Heart right ventricle (tissue), 16 donors: ENCODE data around the gene GPR107. TPM values are rescaled to one million over a fixed set of nuclear protein-coding genes. Genes with fewer than 3 reads are reported as not detected.

Experiments
- ATAC-seq, 8 donors: fragments of 200-7000 bp; cut with Tn5 transposase; one replicate each; pipeline ENCODE4 v1.9.1; 2020; ENCODE audit warnings: mild to moderate bottlenecking in 8 of 8, moderate library complexity in 8 of 8, moderate number of reproducible peaks in 1 of 8
- DNase-seq, 2 donors: peaks; one replicate each; pipeline ENCODE4 v3.0.0-alpha.2; 2020
- H3K27ac ChIP-seq, 10 donors: fragments of 200-600 bp; sonication (generic) in 2 of 10; one replicate each; pipeline versions ENCODE4 v1.5.0 to v1.8.0; 2020 to 2022; ENCODE audit warnings: mild to moderate bottlenecking in 3 of 10
- H3K27me3 ChIP-seq, 7 donors: fragments of 200-600 bp; one replicate each; pipeline ENCODE4 v1.8.0; 2021 to 2022; ENCODE audit warnings: mild to moderate bottlenecking in 2 of 7
- H3K36me3 ChIP-seq, 9 donors: fragments of 200-600 bp; sonication (generic) in 1 of 9; one replicate each; pipeline versions ENCODE4 v1.5.0 to v1.8.0; 2020 to 2022; ENCODE audit warnings: mild to moderate bottlenecking in 2 of 9
- H3K4me1 ChIP-seq, 9 donors: fragments of 200-600 bp; sonication (generic) in 1 of 9; one replicate each; pipeline versions ENCODE4 v1.5.0 to v1.8.0; 2020 to 2022; ENCODE audit warnings: mild to moderate bottlenecking in 4 of 9
- H3K4me3 ChIP-seq, 10 donors: fragments of 200-600 bp; sonication (generic) in 2 of 10; one replicate each; pipeline versions ENCODE4 v1.5.0 to v1.8.0; 2020 to 2022; ENCODE audit warnings: mild to moderate bottlenecking in 7 of 10, moderate library complexity in 2 of 10
- H3K9me3 ChIP-seq, 11 donors: fragments of 200-600 bp in 10 of 11; sonication (generic) in 2 of 11; one replicate each; pipeline versions ENCODE4 v1.5.0 to v1.8.0; 2013 to 2022; ENCODE audit warnings: mild to moderate bottlenecking in 2 of 11, control low read depth in 1 of 11, moderate library complexity in 1 of 11
- WGBS, 2 donors: extraction: QIAGEN DNeasy Blood & Tissue Kit; methylation state at CpG; one replicate each; pipeline ENCODE4 v1.1.7; 2013; ENCODE audit warnings: inconsistent platforms in 1 of 2; 5-methylcytosine and 5-hydroxymethylcytosine counted together
- intact Hi-C, 10 donors: fragments of 100-400 bp; cut with DNase I; formaldehyde crosslinking; loops; one replicate each; pipeline versions ENCODE4 v1.11.1 to v1.14.2; 2022
- polyA plus RNA-seq, 2 donors: library from polyadenylated mRNA; stranded (reverse); fragments of 200-250 nt; gene quantifications; one replicate each; pipeline ENCODE4 v1.2.3, GENCODE V29; 2013
- total RNA-seq, 10 donors: library from RNA; stranded (reverse); fragmentation: NEBNext Ultra II Directional in 3 of 10; extraction: Animal tissue kit (Norgen Biotek cat#: 25700) in 3 of 10; gene quantifications; one replicate each; pipeline versions ENCODE4 v1.2.1 to v1.2.4, GENCODE V29; 2021 to 2023
- TF ChIP-seq, protein P1 (sequence below), 9 donors: fragments of 200-600 bp; sonication (generic) in 2 of 9; IDR thresholded peaks; one replicate each; pipeline versions ENCODE4 v1.5.0 to v1.8.0; 2021 to 2022; ENCODE audit warnings: antibody characterized with exemption in 9 of 9, mild to moderate bottlenecking in 5 of 9, moderate library complexity in 1 of 9
- donor health status: Arrhythmogenic right ventricular cardiomyopathy.
- donor health status: ischemic (EF 13 %, LVEDD 7.1; RV severe dilation, severe dysfunction).
- donor health status: healthy with polysubstance abuse.
- donor health status: DM: no; HTN: yes; CAD: no.
- donor health status: DM: no; HTN: no; CAD: no.
- donor health status: ischemic (EF 25% LVEDD 6.9; RV normal size, moderate dysfunction).
- donor health status: ischemic (EF 25% LVEDD 5.7; RV mildly dilated, moderate dysfunction).
- donor health status: healthy.
- donor health status: DM: yes; HTN: yes; CAD: no.
- donor health status: Ischemic cardiomyopathy.
- donor health status: ischemic (EF 35%, LVEDD 5.7; RV mildly dilated, moderate dysfunction).
- donor health status: nonischemic (EF 11% LVEDD 7.7; RV severe dilation, severe dysfunction).
- donor health status: DM: yes; HTN: yes; CAD: no.
- donor health status: PGD.
- donor health status: ischemic (EF 29% LVEDD 5.4; RV normal size, mild dysfunction).
- donor health status: nonischemic (EF 23%, LVEDD 6.1; RV moderate dilation, normal function).

Gene GPR107
- total and polyA plus RNA-seq, 12 donors = 6.7 to 35.6 (median 23.9) TPM

DNA sequence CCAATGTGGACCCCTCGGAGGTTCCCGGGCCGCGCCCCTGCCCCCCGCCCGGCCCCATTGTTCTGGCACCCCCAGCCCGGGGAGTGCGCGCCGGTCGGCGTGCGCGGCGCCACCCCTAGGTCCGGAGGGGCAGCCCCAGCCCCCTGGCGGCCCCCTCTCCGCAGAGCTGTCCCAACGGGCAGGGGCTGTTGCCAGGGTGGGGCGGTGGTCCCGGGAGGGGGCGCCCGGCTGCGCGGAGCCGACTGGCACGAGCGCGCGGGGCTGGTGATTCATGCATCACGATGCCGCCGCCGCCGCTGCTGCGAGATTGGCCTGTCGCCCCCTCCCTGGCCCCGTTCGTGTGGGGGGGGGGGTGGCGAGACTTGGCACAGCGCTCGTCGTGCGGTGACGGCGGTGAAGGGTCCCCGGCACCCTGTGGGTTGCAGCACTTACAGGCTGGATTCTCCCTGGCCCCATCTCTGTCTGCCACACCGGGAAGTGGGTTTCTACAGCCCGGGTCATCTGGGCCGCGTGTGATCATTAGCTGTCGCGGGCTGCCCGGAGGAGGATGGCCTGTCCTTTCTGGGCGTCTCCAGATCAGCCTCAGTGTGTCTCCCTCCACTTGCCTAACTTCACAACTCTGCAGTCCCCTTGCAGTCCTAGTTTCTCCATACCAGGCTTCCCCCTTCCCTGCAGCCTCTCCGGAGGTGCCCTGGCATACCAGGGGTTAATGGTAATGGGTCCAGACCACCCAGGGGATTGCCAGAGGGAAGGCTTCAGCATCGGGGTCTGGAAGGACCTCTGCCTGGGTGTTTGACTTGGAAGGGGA, 119.4 kb downstream of the GPR107 start:
- Histone ChIP-seq H3K4me1 (peaks cover 0 to 19% (median 9%) of the 10 kb centered on the region in 9 donors), H3K4me3 (peak overlapping the region; percentile 28 to 62 (median 57)), H3K27me3 (peaks cover 0 to 32% (median 6%) of the 10 kb centered on the region in 7 donors), H3K27ac (peak overlapping the region in 4 of 10 donors; percentile 25 to 66 (median 39)), H3K9me3 (no peaks in the 10 kb centered on the region), H3K36me3 (no peaks in the 10 kb centered on the region)
- TF ChIP-seq, protein P1, sequence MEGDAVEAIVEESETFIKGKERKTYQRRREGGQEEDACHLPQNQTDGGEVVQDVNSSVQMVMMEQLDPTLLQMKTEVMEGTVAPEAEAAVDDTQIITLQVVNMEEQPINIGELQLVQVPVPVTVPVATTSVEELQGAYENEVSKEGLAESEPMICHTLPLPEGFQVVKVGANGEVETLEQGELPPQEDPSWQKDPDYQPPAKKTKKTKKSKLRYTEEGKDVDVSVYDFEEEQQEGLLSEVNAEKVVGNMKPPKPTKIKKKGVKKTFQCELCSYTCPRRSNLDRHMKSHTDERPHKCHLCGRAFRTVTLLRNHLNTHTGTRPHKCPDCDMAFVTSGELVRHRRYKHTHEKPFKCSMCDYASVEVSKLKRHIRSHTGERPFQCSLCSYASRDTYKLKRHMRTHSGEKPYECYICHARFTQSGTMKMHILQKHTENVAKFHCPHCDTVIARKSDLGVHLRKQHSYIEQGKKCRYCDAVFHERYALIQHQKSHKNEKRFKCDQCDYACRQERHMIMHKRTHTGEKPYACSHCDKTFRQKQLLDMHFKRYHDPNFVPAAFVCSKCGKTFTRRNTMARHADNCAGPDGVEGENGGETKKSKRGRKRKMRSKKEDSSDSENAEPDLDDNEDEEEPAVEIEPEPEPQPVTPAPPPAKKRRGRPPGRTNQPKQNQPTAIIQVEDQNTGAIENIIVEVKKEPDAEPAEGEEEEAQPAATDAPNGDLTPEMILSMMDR (IDR thresholded peaks at IDR 0.05) = no peak
- DNase-seq = no peak
- intact Hi-C loops = no loop called here
- no peak for ATAC-seq
- WGBS, 2 donors = 4 to 6% methylated on average over 31 to 57 of the region's 57 CpGs

DNA sequence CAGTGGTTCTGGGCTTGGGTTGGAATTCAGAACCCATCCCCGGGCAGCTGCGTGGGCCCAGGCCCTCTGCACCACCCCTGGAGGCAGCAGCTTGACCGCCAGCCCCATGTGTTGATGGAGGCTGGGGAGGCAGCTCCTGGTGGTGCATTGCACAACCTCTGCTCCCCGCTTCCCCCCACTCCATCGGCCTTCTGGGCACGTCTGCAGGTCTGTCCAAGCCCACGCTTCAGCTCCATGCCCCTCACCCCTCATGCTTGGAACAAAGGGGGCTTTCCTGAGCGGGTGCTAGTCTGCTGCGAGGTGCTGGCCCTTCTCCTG, 119.9 kb downstream of the GPR107 start:
- peak in 1 of 8 donors; percentile 10 for ATAC-seq
- no peak for DNase-seq
- Histone ChIP-seq H3K36me3 (no peaks in the 10 kb centered on the region), H3K4me3 (peak overlapping the region in 8 of 10 donors; percentile 52 to 62 (median 58)), H3K4me1 (peaks cover 0 to 19% (median 9%) of the 10 kb centered on the region in 9 donors), H3K27me3 (peaks cover 0 to 32% (median 6%) of the 10 kb centered on the region in 7 donors), H3K27ac (peak overlapping the region in 1 of 10 donors; percentile 66), H3K9me3 (no peaks in the 10 kb centered on the region)
- intact Hi-C loops = no loop called here
- WGBS, 2 donors = 77 to 87% methylated on average over 8 to 9 of the region's 9 CpGs
- TF ChIP-seq, protein P1 (IDR thresholded peaks at IDR 0.05) = no peak

DNA sequence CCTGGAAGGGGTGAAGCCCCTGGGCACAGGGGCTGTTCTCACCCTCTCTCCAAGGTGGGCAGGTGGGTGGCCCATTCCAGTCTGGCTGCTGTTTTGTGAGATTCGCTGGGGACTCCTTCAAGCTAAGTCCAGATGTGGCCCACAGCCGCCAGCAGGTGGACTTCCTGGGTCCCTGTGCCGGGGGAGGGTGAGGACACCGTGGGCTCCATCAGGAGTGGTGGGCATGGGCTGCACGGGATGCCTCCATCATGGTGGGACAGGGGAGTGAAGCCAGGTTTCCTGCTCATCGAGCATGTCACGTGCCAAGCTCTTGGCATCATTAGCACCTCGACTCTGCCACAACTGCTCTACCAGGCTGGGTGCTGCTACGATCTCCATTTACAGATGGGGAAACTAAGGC, 120.3 kb downstream of the GPR107 start:
- ATAC-seq (no peak), DNase-seq (no peak)
- no peak overlapping the region for H3K4me3 ChIP-seq
- H3K27me3 ChIP-seq = peaks cover 0 to 32% (median 6%) of the 10 kb centered on the region in 7 donors
- no peaks in the 10 kb centered on the region for H3K36me3 ChIP-seq
- peaks cover 0 to 19% (median 9%) of the 10 kb centered on the region in 9 donors for H3K4me1 ChIP-seq
- WGBS, 2 donors = 90 to 93% methylated on average over 9 of the region's 9 CpGs
- intact Hi-C loops = no loop called here
- H3K27ac ChIP-seq = peak overlapping the region in 2 of 10 donors; percentile 8 to 15
- no peaks in the 10 kb centered on the region for H3K9me3 ChIP-seq
- TF ChIP-seq, protein P1 (IDR thresholded peaks at IDR 0.05) = no peak

DNA sequence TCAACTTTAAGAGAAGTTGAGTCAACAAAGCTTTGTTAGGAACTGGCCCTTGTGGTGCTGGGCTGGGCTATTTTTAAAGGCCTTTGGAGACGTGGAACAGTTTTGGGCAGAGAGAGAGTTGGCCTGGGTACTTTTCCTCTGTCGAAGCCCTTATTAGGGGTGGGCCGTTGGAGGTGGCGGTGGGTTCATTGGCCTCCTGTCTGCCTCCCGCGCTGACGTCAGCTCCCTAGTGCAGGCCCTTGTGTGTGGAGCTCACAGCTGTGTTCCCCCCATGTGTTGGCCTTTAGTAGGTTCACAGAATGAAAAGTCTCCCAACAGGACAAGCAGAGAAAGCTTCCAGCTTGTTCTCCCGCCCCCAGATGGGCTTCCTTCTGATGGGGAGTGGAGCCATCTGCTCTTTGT, 121.2 kb downstream of the GPR107 start:
- H3K4me3 ChIP-seq = no peak overlapping the region
- no peak overlapping the region for H3K27ac ChIP-seq
- H3K27me3 ChIP-seq = peaks cover 0 to 32% (median 6%) of the 10 kb centered on the region in 7 donors
- TF ChIP-seq, protein P1 (IDR thresholded peaks at IDR 0.05) = no peak
- 71 to 72% methylated on average over 8 of the region's 8 CpGs for WGBS, 2 donors
- H3K9me3 ChIP-seq = no peaks in the 10 kb centered on the region
- intact Hi-C loops = no loop called here
- DNase-seq (no peak), ATAC-seq (peak in 3 of 8 donors; percentile 29 to 37 (median 37))
- peaks cover 0 to 19% (median 9%) of the 10 kb centered on the region in 9 donors for H3K4me1 ChIP-seq
- no peaks in the 10 kb centered on the region for H3K36me3 ChIP-seq
